GM18519 (cell line): ENCODE results near the gene BCL11A.

Source experiments
- ATAC-seq: cut with Tn5 transposase; IDR thresholded peaks from one replicate; pipeline ENCODE4 v1.9.1; 2021; ENCODE audit warnings: mild to moderate bottlenecking, moderate library complexity; ENCODE audit not compliant: unreplicated experiment, low FRiP score

Gene BCL11A

GRCh38 chr2:60529136-60529784 is 24.2 kb downstream of the BCL11A start:
- no peak for ATAC-seq

- no peak for ATAC-seq
Observed at GRCh38 chr2:60528281-60529020, 25.0 kb downstream of the BCL11A start.

GRCh38 chr2:60527762-60528161 is 25.7 kb downstream of the BCL11A start:
- no peak for ATAC-seq

GRCh38 chr2:60526623-60527022 is 26.8 kb downstream of the BCL11A start:
- no peak for ATAC-seq

GRCh38 chr2:60525899-60526298 is 27.6 kb downstream of the BCL11A start:
- no peak for ATAC-seq

- no peak for ATAC-seq
Observed at GRCh38 chr2:60524874-60525273, 28.6 kb downstream of the BCL11A start.

- ATAC-seq, result no peak
Observed at GRCh38 chr2:60523963-60524362, 29.5 kb downstream of the BCL11A start.

GRCh38 chr2:60522462-60522861 is 31.0 kb downstream of the BCL11A start:
- no peak for ATAC-seq

GRCh38 chr2:60521626-60522025 is 31.8 kb downstream of the BCL11A start:
- ATAC-seq, result no peak

GRCh38 chr2:60520917-60521539 is 32.4 kb downstream of the BCL11A start:
- ATAC-seq, result no peak

- ATAC-seq, result no peak
Observed at GRCh38 chr2:60520151-60520876, 33.1 kb downstream of the BCL11A start.

GRCh38 chr2:60519231-60519863 is 34.1 kb downstream of the BCL11A start:
- ATAC-seq, result no peak

GRCh38 chr2:60518567-60518966 is 34.9 kb downstream of the BCL11A start:
- ATAC-seq, result no peak

- ATAC-seq, result no peak
Observed at GRCh38 chr2:60517446-60517845, 36.0 kb downstream of the BCL11A start.

- no peak for ATAC-seq
Observed at GRCh38 chr2:60516826-60517225, 36.6 kb downstream of the BCL11A start.

GRCh38 chr2:60516383-60516811 is 37.1 kb downstream of the BCL11A start:
- no peak for ATAC-seq

- ATAC-seq, result peak; percentile 84
Observed at GRCh38 chr2:60515721-60516226, 37.7 kb downstream of the BCL11A start.

GRCh38 chr2:60513996-60514395 is 39.5 kb downstream of the BCL11A start:
- ATAC-seq, result no peak

- ATAC-seq, result no peak
Observed at GRCh38 chr2:60513191-60513590, 40.3 kb downstream of the BCL11A start.

GRCh38 chr2:60512641-60513040 is 40.8 kb downstream of the BCL11A start:
- no peak for ATAC-seq
